Activated CD8-positive, alpha-beta memory T cell treated with anti-CD3 and anti-CD28 coated beads for 4 hours (primary cell): ENCODE measurements around the gene STAM2.
"Not testable (repeated sequence)": the region's sequence is repeated elsewhere in the genome, so short reads cannot be mapped to it uniquely, and the experiment has no call there.

Experiments used
- DNase-seq, 2 donors: peaks; one replicate each; pipeline ENCODE4 v3.0.0-alpha.2; 2020; ENCODE audit warnings: low read depth in 2 of 2

The STAM2 gene

GRCh38 chr2:152175368-152176112 lies at the start of gene STAM2:
STAM2 (minus strand) TSS chr2:152175763; CDS start chr2:152175642, 121 bp downstream.
- DNase-seq: peak; percentile 85 to 88

- DNase-seq: no peak
These were observed 48.4 kb upstream of the STAM2 start for GRCh38 chr2:152223977-152224376.

- DNase-seq: no peak
These were observed 47.5 kb upstream of the STAM2 start for GRCh38 chr2:152222975-152223637.

DNA sequence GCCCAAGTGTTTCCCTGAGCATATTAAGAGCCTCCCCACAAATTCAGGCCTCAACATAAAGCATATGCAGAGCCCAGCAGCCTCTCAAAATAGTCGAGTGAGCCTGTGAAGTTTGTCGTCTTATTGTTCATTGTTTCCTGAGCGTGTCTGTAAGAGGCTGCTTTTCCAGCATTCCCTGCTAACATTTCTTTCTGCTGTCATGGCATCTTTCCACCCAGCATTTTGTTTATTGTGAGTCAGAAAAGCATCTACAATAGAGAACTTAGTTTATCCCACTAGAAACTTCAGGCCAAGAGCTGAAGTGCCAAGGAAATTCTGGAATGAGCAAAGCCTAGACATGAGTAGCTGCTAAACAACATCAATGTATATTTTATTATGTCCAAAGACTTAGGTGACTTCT lies 46.3 kb upstream of the STAM2 start:
- no peak for DNase-seq

GRCh38 chr2:152219077-152219828 lies 43.7 kb upstream of the STAM2 start:
- DNase-seq: no peak

DNA sequence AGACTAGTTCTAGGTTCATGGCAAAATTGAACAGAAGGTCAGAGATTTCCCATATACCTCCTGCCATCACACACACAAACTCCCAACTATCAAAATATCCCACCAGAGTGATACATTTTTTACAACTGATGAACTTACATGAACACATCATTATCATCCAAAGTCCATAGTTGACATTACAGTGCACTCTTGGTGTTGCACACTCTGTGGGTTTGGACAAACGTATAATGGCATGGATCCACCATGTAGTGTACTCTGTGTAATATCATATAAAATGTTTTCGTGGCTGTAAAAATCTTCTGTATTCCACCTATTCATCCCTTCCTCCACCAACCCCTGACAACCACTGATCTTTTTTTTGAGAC lies 25.9 kb upstream of the STAM2 start:
- DNase-seq: no peak

- DNase-seq: no peak
These were observed 25.3 kb upstream of the STAM2 start for GRCh38 chr2:152200565-152201465.

DNA sequence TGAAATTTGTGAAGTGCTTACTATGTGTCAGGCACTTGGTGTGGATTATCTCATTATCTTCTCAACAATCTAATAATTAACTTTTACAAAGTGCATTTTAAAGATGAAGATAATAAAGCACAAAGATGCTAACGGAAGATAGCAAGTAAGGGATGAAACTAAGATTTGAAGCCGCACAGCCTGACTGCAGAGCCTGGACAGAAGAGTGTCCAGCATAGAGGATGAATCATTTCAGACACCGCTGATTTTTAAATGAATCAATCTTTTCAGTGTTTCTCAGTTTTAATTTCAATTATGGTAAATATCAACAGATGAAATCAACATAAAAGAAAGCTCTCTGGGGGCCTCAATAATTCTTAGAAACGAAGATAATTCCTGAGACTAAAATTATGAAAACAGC lies 24.5 kb upstream of the STAM2 start:
- no peak for DNase-seq

GRCh38 chr2:152198499-152198898 lies 22.9 kb upstream of the STAM2 start:
- no peak for DNase-seq

- DNase-seq: not testable (repeated sequence)
These were observed 22.1 kb upstream of the STAM2 start for GRCh38 chr2:152197508-152198284.

GRCh38 chr2:152189622-152190495 lies 14.3 kb upstream of the STAM2 start:
- no peak for DNase-seq

DNA sequence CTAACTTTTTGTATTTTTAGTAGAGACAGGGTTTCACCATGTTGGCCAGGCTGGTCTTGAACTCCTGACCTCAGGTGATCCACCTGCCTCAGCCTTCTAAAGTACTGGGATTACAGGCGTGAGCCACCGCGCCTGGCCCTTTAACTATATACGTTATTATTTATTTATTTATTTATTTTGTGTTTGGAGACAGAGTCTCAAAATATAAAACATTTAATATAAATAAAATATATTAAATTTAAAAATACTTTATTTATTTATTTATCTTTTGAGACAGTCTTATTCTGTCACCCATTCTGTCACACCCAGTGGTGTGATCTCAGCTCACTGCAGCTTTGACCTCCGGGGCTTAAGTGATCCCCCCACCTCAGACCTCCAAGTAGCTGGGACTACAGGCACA lies 11.2 kb upstream of the STAM2 start:
- not testable (repeated sequence) for DNase-seq

DNA sequence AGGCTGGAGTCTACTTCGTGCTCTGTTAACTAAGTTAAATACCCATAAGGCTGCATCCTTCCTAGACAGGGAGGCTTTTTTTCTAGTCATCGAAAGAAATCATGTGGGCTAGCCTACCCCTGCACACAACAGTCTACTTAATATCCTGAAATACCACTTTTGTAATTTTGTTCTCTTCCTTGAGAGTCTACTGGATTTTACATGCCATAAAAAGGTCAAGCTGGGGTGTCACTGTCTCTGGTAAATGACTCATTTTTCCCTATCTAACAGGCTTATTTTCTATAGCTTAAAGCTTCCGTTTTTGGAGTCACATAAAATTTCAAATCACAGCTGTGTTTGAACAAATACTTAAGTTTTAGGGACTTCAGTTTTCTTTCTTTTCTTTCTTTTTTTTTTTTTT lies 10.7 kb upstream of the STAM2 start:
- no peak for DNase-seq

- DNase-seq: no peak
These were observed 8.0 kb upstream of the STAM2 start for GRCh38 chr2:152183401-152184073.

GRCh38 chr2:152177667-152178066 lies 2.1 kb upstream of the STAM2 start:
- DNase-seq: not testable (repeated sequence)

GRCh38 chr2:152176113-152176714 lies 651 bp upstream of the STAM2 start:
- DNase-seq: no peak

DNA sequence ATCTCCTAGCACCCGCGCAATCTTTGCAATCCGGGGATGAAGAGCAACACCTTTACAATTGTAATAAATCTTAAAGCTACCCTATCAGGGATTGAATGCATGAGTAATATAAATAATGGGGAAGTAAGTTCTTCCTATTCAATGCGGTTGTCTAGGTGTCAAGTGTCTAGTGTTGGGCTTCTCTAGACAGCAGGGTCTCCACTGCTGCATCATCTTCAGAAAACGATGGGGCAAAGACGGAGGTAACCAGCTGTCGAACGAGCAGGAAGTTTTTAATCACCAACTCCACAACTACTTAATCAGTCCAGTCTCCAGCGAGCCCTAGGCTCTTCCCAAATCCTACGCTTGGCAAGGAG lies 573 bp downstream of the STAM2 start:
- DNase-seq: no peak

GRCh38 chr2:152174574-152174973 lies 989 bp downstream of the STAM2 start:
- DNase-seq: no peak

- DNase-seq: no peak
These were observed 1.7 kb downstream of the STAM2 start for GRCh38 chr2:152173831-152174230.
